Heart left ventricle (tissue), 16 donors: ENCODE measurements around the gene NEK2. TPM values are rescaled to one million over a fixed set of nuclear protein-coding genes. Genes with fewer than 3 reads are reported as not detected.
A peak's percentile ranks its signal among the peaks of the same experiment; 100 is the strongest.

Experiments
- ATAC-seq, 4 donors: fragments of 200-7000 bp; cut with Tn5 transposase; one replicate each; pipeline ENCODE4 v1.9.1; 2020 to 2022; ENCODE audit warnings: moderate library complexity in 4 of 4, mild to moderate bottlenecking in 3 of 4, moderate number of reproducible peaks in 1 of 4
- DNase-seq, 5 donors: peaks; one replicate each; pipeline ENCODE4 v3.0.0-alpha.2; 2020
- H3K27ac ChIP-seq, 12 donors: fragments of 200-600 bp; sonication (generic) in 4 of 12; one replicate each; pipeline versions ENCODE4 v1.5.0 to v1.8.0; 2016 to 2022; ENCODE audit warnings: mild to moderate bottlenecking in 2 of 12
- H3K27me3 ChIP-seq, 9 donors: fragments of 200-600 bp; sonication (generic) in 2 of 9; one replicate each; pipeline versions ENCODE4 v1.5.1 to v1.8.0; 2016 to 2022; ENCODE audit warnings: mild to moderate bottlenecking in 3 of 9
- H3K36me3 ChIP-seq, 9 donors: fragments of 200-600 bp; sonication (generic) in 2 of 9; one replicate each; pipeline versions ENCODE4 v1.5.0 to v1.8.0; 2018 to 2022; ENCODE audit warnings: mild to moderate bottlenecking in 2 of 9
- H3K4me1 ChIP-seq, 12 donors: fragments of 200-600 bp; sonication (generic) in 4 of 12; one replicate each; pipeline versions ENCODE4 v1.5.0 to v1.8.0; 2016 to 2022; ENCODE audit warnings: mild to moderate bottlenecking in 3 of 12
- H3K4me3 ChIP-seq, 12 donors: fragments of 200-600 bp; sonication (generic) in 4 of 12; one replicate each; pipeline versions ENCODE4 v1.5.0 to v1.8.0; 2017 to 2022; ENCODE audit warnings: mild to moderate bottlenecking in 9 of 12, moderate library complexity in 4 of 12
- H3K9me3 ChIP-seq, 12 donors: fragments of 200-600 bp; sonication (generic) in 4 of 12; one replicate each; pipeline versions ENCODE4 v1.5.0 to v1.8.0; 2016 to 2022; ENCODE audit warnings: mild to moderate bottlenecking in 1 of 12
- POLR2A ChIP-seq, 2 donors: fragments of 450-650 bp; IDR thresholded peaks; one replicate each; pipeline ENCODE4 v1.6.1; 2017; ENCODE audit warnings: antibody characterized with exemption in 2 of 2, mild to moderate bottlenecking in 2 of 2, moderate library complexity in 2 of 2
- WGBS, 4 donors: extraction: QIAGEN DNeasy Blood & Tissue Kit in 2 of 4; methylation state at CpG; one replicate each; pipeline versions ENCODE4 v1.1.5 to v1.1.7; 2013 to 2018; 5-methylcytosine and 5-hydroxymethylcytosine counted together
- intact Hi-C, 10 donors: fragments of 100-400 bp; cut with DNase I; formaldehyde crosslinking; loops; one replicate each; pipeline versions ENCODE4 v1.11.1 to v1.14.2; 2022
- polyA plus RNA-seq, 2 donors: library from polyadenylated mRNA; stranded (reverse); fragments of 200-250 nt; gene quantifications; one replicate each; pipeline ENCODE4 v1.2.3, GENCODE V29; 2013
- total RNA-seq, 9 donors: library from RNA; depleted of rRNA in 2 of 9; stranded (reverse); fragments of >200 nt in 2 of 9; fragmentation: NEBNext Ultra II Directional in 3 of 9; extraction: Animal tissue kit (Norgen Biotek cat#: 25700) in 3 of 9; gene quantifications; one replicate each; pipeline versions ENCODE4 v1.1.0 to v1.2.4, GENCODE V29; 2016 to 2023
- TF ChIP-seq, protein P1 (sequence below), 12 donors: fragments of 200-600 bp; sonication (generic) in 4 of 12; IDR thresholded peaks; one replicate each; pipeline versions ENCODE4 v1.5.0 to v1.8.0; 2018 to 2022; ENCODE audit warnings: antibody characterized with exemption in 12 of 12, mild to moderate bottlenecking in 5 of 12
- donor health status: ischemic (EF 13 %, LVEDD 7.1; RV severe dilation, severe dysfunction).
- donor health status: healthy with polysubstance abuse.
- donor health status: DM: no; HTN: yes; CAD: no.
- donor health status: DM: no; HTN: no; CAD: no.
- donor health status: ischemic (EF 25% LVEDD 6.9; RV normal size, moderate dysfunction).
- donor health status: ischemic (EF 25% LVEDD 5.7; RV mildly dilated, moderate dysfunction).
- donor health status: healthy.
- donor health status: DM: yes; HTN: yes; CAD: no.
- donor health status: ischemic (EF 35%, LVEDD 5.7; RV mildly dilated, moderate dysfunction).
- donor health status: nonischemic (EF 11% LVEDD 7.7; RV severe dilation, severe dysfunction).
- donor health status: DM: yes; HTN: yes; CAD: no.
- donor health status: PGD.
- donor health status: ischemic (EF 29% LVEDD 5.4; RV normal size, mild dysfunction).
- donor health status: nonischemic (EF 23%, LVEDD 6.1; RV moderate dilation, normal function).

NEK2 gene
- total and polyA plus RNA-seq, 11 donors: 0.10 to 2.5 (median 0.31) TPM; not detected in 5

DNA sequence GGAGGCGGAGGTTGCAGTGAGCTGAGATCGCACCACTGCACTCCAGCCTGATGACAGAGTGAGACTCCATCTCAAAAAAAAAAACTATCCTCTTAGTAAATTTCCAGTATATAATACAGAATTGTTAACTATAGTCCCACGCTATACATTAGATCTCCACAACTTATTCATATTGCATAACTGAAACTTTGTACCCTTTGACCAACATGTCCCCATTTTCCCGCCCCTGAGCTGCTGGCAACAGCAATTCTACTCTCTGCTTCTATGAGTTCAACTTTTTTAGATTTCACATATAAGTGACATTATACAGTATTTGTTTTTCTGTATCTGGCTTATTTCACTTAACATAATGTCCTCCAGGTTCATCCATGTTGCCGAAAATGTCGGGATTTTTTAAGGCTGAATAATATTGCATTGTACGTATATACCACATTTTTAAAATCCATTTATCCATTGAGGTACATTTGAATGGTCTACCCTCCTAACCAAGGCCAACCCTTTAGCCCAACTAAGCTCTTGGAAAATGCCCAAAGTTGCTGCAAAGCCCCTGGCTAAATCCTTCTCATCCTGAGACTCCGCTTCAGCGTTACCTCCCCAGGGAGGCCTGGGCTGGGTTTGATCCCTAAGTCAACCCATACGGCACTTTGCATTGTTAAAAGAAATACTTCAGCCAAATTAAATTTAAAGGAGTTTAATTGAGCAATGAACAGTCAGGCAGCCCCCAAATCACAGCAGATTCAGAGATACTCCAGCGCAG is 34.2 kb downstream of the NEK2 start:
- no peak for DNase-seq
- no peak for TF ChIP-seq POLR2A (IDR thresholded peaks at IDR 0.05)
- TF ChIP-seq, protein P1, sequence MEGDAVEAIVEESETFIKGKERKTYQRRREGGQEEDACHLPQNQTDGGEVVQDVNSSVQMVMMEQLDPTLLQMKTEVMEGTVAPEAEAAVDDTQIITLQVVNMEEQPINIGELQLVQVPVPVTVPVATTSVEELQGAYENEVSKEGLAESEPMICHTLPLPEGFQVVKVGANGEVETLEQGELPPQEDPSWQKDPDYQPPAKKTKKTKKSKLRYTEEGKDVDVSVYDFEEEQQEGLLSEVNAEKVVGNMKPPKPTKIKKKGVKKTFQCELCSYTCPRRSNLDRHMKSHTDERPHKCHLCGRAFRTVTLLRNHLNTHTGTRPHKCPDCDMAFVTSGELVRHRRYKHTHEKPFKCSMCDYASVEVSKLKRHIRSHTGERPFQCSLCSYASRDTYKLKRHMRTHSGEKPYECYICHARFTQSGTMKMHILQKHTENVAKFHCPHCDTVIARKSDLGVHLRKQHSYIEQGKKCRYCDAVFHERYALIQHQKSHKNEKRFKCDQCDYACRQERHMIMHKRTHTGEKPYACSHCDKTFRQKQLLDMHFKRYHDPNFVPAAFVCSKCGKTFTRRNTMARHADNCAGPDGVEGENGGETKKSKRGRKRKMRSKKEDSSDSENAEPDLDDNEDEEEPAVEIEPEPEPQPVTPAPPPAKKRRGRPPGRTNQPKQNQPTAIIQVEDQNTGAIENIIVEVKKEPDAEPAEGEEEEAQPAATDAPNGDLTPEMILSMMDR (IDR thresholded peaks at IDR 0.05): no peak
- no peak overlapping the region for H3K27ac ChIP-seq
- no peaks in the 10 kb centered on the region for H3K36me3 ChIP-seq
- H3K9me3 ChIP-seq: no peaks in the 10 kb centered on the region
- WGBS, 4 donors: 94 to 97% (median 95%) methylated on average over 11 of the region's 11 CpGs
- no peaks in the 10 kb centered on the region for H3K27me3 ChIP-seq
- peaks cover 0 to 15% (median 6%) of the 10 kb centered on the region in 12 donors for H3K4me1 ChIP-seq
- intact Hi-C loops: loop anchor here in 1 of 10 donors (5.0 kb wide), 1 partner anchor 44 kb away; no protein-coding TSS in a partner anchor
- H3K4me3 ChIP-seq: no peak overlapping the region
- no peak for ATAC-seq

DNA sequence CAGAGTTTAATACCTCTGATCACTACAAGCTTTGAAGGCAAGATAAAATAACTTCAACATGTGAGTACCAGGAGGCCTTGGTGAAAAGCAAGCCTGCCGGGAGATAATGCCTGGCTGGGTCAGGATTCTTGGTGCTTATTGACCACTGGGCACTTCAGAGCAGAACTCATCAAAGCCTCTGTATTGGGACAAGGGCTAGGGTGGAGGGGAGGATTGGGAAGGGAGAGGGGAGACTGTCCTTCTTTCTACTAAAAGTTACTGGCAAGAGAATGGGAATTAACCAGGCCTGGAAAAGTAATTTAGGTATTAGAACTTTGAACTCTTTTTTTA is 35.2 kb downstream of the NEK2 start:
- 50 to 66% (median 61%) methylated on average over 1 of the region's 1 CpG for WGBS, 4 donors
- H3K36me3 ChIP-seq: no peaks in the 10 kb centered on the region
- H3K27ac ChIP-seq: no peak overlapping the region
- intact Hi-C loops: loop anchor here in 1 of 10 donors (5.0 kb wide), 1 partner anchor 43 kb away; no protein-coding TSS in a partner anchor
- no peaks in the 10 kb centered on the region for H3K27me3 ChIP-seq
- no peak for TF ChIP-seq POLR2A (IDR thresholded peaks at IDR 0.05)
- TF ChIP-seq, protein P1 (IDR thresholded peaks at IDR 0.05): no peak
- ATAC-seq (no peak), DNase-seq (no peak)
- H3K9me3 ChIP-seq: no peaks in the 10 kb centered on the region
- H3K4me1 ChIP-seq: peaks cover 0 to 11% (median 6%) of the 10 kb centered on the region in 12 donors
- no peak overlapping the region for H3K4me3 ChIP-seq

- Histone ChIP-seq H3K27ac (peak overlapping the region in 1 of 12 donors; percentile 20), H3K4me1 (peaks cover 0 to 11% (median 6%) of the 10 kb centered on the region in 12 donors), H3K9me3 (no peaks in the 10 kb centered on the region), H3K36me3 (no peaks in the 10 kb centered on the region), H3K4me3 (no peak overlapping the region), H3K27me3 (no peaks in the 10 kb centered on the region)
- ATAC-seq (peak in 1 of 4 donors; percentile 51), DNase-seq (no peak)
- WGBS, 4 donors: 38 to 53% (median 43%) methylated on average over 13 of the region's 13 CpGs
- intact Hi-C loops: loop anchor here in 1 of 10 donors (5.0 kb wide), 1 partner anchor 42 kb away; no protein-coding TSS in a partner anchor
- TF ChIP-seq, protein P1 (IDR thresholded peaks at IDR 0.05): no peak
- TF ChIP-seq POLR2A (IDR thresholded peaks at IDR 0.05): no peak
Measured at GRCh38 chr1:211639475-211640300, 35.7 kb downstream of the NEK2 start.

DNA sequence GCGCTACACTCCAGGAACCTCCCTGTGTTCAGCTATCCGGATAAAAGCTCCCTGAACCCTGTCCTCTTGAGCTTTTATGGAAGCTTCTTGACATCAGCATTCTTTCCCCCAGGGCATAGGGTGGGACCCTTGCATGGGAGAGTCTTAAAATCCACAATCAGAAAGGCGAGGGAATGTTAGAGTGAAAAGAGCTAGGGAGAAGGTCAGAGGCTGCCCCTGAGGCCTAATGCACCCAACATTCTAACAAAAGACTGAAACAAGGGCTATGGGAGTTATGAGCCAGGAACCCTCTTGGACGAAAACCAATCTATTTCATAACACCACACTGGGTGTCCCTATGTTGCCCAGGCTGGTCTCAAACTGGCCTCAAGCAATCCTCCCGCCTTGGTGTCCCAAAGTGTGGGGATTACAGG is 36.7 kb downstream of the NEK2 start:
- H3K4me3 ChIP-seq: no peak overlapping the region
- no peak for DNase-seq
- no peaks in the 10 kb centered on the region for H3K36me3 ChIP-seq
- H3K4me1 ChIP-seq: peaks cover 0 to 9% (median 3%) of the 10 kb centered on the region in 12 donors
- ATAC-seq: no peak
- intact Hi-C loops: no loop called here
- H3K9me3 ChIP-seq: no peaks in the 10 kb centered on the region
- no peaks in the 10 kb centered on the region for H3K27me3 ChIP-seq
- TF ChIP-seq POLR2A (IDR thresholded peaks at IDR 0.05): no peak
- TF ChIP-seq, protein P1 (IDR thresholded peaks at IDR 0.05): no peak
- peak overlapping the region in 1 of 12 donors; percentile 20 for H3K27ac ChIP-seq
- WGBS, 4 donors: 84 to 92% (median 87%) methylated on average over 5 of the region's 5 CpGs
